PC-9 (cell line): ENCODE measurements around the gene PGBD5. TPM values are rescaled to one million over a fixed set of nuclear protein-coding genes. Genes with fewer than 3 reads are reported as not detected.

Source experiments
- BruUV-seq: library from RNA; stranded (reverse); fragments of 400-500 nt; replicated peaks from 2 replicates; lab custom pipeline; 2021; lab: Mats Ljungman, UMichigan
- CTCF ChIA-PET: fragments of 300-600 bp; sonication (Branson Sonifier 250); formaldehyde crosslinking; loops from one replicate; lab custom pipeline; 2022; ENCODE audit warnings: antibody characterized with exemption; lab: Charles Lee
- POLR2A ChIA-PET: fragments of 300-600 bp; sonication (Branson Sonifier 250); formaldehyde crosslinking; loops from one replicate; lab custom pipeline; 2022; ENCODE audit warnings: antibody characterized with exemption; ENCODE audit not compliant: unreplicated experiment; lab: Charles Lee
- DNase-seq, 2 experiments: peaks; one replicate each; pipeline versions ENCODE4 v3.0.0 to v3.0.0-alpha.2; 2015 to 2022; ENCODE audit warnings: mixed read lengths in 1 of 2
- H2AFZ ChIP-seq: fragments of 200-600 bp; sonication (generic); 2 replicates; pipeline ENCODE4 v1.8.1; 2017; ENCODE audit warnings: antibody characterized with exemption
- H3F3A ChIP-seq: fragments of 200-600 bp; sonication (generic); 2 replicates; pipeline ENCODE4 v1.8.1; 2017; ENCODE audit warnings: antibody characterized with exemption, mild to moderate bottlenecking, low read depth; ENCODE audit not compliant: insufficient read depth
- H3K27ac ChIP-seq: fragments of 200-600 bp; sonication (generic); 2 replicates; pipeline ENCODE4 v1.6.1; 2016; ENCODE audit warnings: mixed run types
- H3K27me3 ChIP-seq: fragments of 200-600 bp; sonication (generic); 2 replicates; pipeline ENCODE4 v1.6.1; 2016; ENCODE audit warnings: low read depth, mixed run types; ENCODE audit not compliant: insufficient read depth
- H3K36me3 ChIP-seq: fragments of 200-600 bp; sonication (generic); 2 replicates; pipeline ENCODE4 v1.6.1; 2016; ENCODE audit warnings: low read depth, mixed run types
- H3K4me1 ChIP-seq: fragments of 200-600 bp; sonication (generic); replicated peaks from 2 replicates; pipeline ENCODE4 v1.6.1; 2016; ENCODE audit warnings: mixed run types; ENCODE audit not compliant: insufficient read depth
- H3K4me2 ChIP-seq: fragments of 200-600 bp; sonication (generic); 2 replicates; pipeline ENCODE4 v1.6.1; 2017; ENCODE audit warnings: mixed run types
- H3K4me3 ChIP-seq: fragments of 200-600 bp; sonication (generic); 2 replicates; pipeline ENCODE4 v1.6.1; 2016; ENCODE audit warnings: mixed run types
- H3K79me2 ChIP-seq: fragments of 200-600 bp; sonication (generic); 2 replicates; pipeline ENCODE4 v1.6.1; 2017; ENCODE audit warnings: low read depth, mixed run types
- H3K9me2 ChIP-seq: fragments of 200-600 bp; sonication (generic); 2 replicates; pipeline ENCODE4 v1.8.1; 2017; ENCODE audit warnings: mild to moderate bottlenecking; ENCODE audit not compliant: insufficient read depth
- H3K9me3 ChIP-seq: fragments of 200-600 bp; sonication (generic); 2 replicates; pipeline ENCODE4 v1.8.1; 2016; ENCODE audit warnings: low read depth; ENCODE audit not compliant: insufficient read depth
- H4K20me1 ChIP-seq: fragments of 200-600 bp; sonication (generic); 2 replicates; pipeline ENCODE4 v1.8.1; 2017; ENCODE audit not compliant: insufficient read depth
- EZH2 ChIP-seq: fragments of 200-600 bp; sonication (generic); IDR thresholded peaks from 2 replicates; pipeline ENCODE4 v1.8.0; 2017; ENCODE audit warnings: antibody characterized with exemption, low read depth
- intact Hi-C: fragments of 100-400 bp; cut with micrococcal nuclease; formaldehyde crosslinking; loops from one replicate; pipeline ENCODE4 v1.10.0; 2022; ENCODE audit not compliant: unreplicated experiment
- total RNA-seq: library from RNA; stranded (reverse); gene quantifications from 2 replicates; pipeline ENCODE4 v1.2.3, GENCODE V29; 2021
- TF ChIP-seq, protein P1 (sequence below): fragments of 200-600 bp; sonication (generic); conservative IDR thresholded peaks from 2 replicates; pipeline ENCODE4 v1.6.1; 2017; ENCODE audit warnings: mixed run types, antibody characterized with exemption, mild to moderate bottlenecking, moderate library complexity

Gene PGBD5
- total RNA-seq, 1 experiment from 2014 or later = not detected

DNA sequence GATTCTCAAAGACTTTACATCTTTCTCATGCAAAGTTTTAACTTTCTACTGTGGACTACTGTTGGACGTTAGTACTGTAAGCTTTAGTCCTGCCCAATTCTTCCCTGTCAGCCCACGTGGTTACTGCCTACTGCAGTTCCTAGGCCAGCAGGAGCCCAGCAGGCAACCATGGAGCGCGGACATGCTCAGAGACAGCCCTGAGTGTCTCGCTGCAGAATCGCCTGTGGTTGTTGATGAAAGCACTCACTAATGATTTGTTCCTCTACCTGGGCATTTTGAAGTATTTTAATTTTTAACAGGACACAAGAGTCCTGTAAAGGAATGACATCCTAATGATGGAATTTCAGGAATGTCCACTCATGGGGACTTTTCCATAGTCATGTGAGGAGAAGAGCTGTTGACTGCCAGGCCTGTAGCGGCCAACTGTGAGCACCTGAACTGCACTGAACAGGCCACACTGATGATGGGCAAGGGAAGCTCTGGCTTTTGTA, 44.1 kb downstream of the PGBD5 start:
- CTCF ChIA-PET = no interaction called here
- BruUV-seq = no TSS peak

DNA sequence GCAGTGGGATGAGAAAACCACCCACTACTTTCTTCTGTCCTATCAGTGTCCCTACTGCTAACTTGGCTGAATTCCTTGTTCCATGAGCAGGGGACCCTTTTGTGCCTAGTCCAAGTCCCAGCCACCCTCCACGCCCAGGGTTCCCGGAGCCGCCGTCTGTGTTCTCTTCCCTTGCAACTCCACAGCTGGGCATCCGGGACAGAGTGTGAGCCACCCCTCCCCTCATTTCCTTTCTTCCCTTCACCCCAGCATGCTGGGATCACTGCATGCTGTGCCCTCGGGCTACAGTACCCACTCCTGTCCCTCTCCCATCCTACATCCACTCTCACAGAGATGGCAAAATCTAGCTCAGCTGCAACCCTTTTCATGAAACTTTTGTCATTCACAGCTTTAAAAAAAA, 44.5 kb downstream of the PGBD5 start:
- no peaks in the 10 kb centered on the region for H4K20me1 ChIP-seq
- DNase-seq = no peak
- ChIA-PET POLR2A (no interaction called here), CTCF (no interaction called here)
- H3K27ac ChIP-seq = no peak overlapping the region
- peaks cover 10% of the 10 kb centered on the region; the same call in 1 of the 2 replicates for H3K27me3 ChIP-seq
- no peaks in the 10 kb centered on the region for H3K9me2 ChIP-seq
- H3F3A ChIP-seq = no peaks in the 10 kb centered on the region
- no peaks in the 10 kb centered on the region for H3K36me3 ChIP-seq
- peaks cover 9% of the 10 kb centered on the region; the same call in 1 of the 2 replicates for H3K9me3 ChIP-seq
- no peaks in the 10 kb centered on the region for H3K4me1 ChIP-seq
- no peak overlapping the region for H3K4me3 ChIP-seq
- H3K4me2 ChIP-seq = no peak overlapping the region
- H2AFZ ChIP-seq = no peak overlapping the region
- no TSS peak for BruUV-seq
- TF ChIP-seq, protein P1, sequence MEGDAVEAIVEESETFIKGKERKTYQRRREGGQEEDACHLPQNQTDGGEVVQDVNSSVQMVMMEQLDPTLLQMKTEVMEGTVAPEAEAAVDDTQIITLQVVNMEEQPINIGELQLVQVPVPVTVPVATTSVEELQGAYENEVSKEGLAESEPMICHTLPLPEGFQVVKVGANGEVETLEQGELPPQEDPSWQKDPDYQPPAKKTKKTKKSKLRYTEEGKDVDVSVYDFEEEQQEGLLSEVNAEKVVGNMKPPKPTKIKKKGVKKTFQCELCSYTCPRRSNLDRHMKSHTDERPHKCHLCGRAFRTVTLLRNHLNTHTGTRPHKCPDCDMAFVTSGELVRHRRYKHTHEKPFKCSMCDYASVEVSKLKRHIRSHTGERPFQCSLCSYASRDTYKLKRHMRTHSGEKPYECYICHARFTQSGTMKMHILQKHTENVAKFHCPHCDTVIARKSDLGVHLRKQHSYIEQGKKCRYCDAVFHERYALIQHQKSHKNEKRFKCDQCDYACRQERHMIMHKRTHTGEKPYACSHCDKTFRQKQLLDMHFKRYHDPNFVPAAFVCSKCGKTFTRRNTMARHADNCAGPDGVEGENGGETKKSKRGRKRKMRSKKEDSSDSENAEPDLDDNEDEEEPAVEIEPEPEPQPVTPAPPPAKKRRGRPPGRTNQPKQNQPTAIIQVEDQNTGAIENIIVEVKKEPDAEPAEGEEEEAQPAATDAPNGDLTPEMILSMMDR = no peak
- no peak for TF ChIP-seq EZH2
- intact Hi-C loops = no loop called here
- no peaks in the 10 kb centered on the region for H3K79me2 ChIP-seq

More for the DNA sequence above, 44.1 kb downstream of the PGBD5 start:
- H3K27ac ChIP-seq = no peak overlapping the region
- H3F3A ChIP-seq = no peaks in the 10 kb centered on the region
- no peak overlapping the region for H2AFZ ChIP-seq
- no peak overlapping the region for H3K4me3 ChIP-seq
- TF ChIP-seq EZH2 = no peak
- TF ChIP-seq, protein P1 = no peak
- H4K20me1 ChIP-seq = no peaks in the 10 kb centered on the region
- no peaks in the 10 kb centered on the region for H3K4me1 ChIP-seq
- peaks cover 9% of the 10 kb centered on the region; the same call in 1 of the 2 replicates for H3K9me3 ChIP-seq
- intact Hi-C loops = no loop called here
- H3K79me2 ChIP-seq = no peaks in the 10 kb centered on the region
- POLR2A ChIA-PET = interaction anchor here (0.7 kb wide), 1 partner anchor 540 kb away, joined by 4 read pairs; no protein-coding TSS in a partner anchor
- H3K36me3 ChIP-seq = no peaks in the 10 kb centered on the region
- H3K9me2 ChIP-seq = no peaks in the 10 kb centered on the region
- peaks cover 10% of the 10 kb centered on the region; the same call in 1 of the 2 replicates for H3K27me3 ChIP-seq
- no peak overlapping the region for H3K4me2 ChIP-seq
- no peak for DNase-seq

DNA sequence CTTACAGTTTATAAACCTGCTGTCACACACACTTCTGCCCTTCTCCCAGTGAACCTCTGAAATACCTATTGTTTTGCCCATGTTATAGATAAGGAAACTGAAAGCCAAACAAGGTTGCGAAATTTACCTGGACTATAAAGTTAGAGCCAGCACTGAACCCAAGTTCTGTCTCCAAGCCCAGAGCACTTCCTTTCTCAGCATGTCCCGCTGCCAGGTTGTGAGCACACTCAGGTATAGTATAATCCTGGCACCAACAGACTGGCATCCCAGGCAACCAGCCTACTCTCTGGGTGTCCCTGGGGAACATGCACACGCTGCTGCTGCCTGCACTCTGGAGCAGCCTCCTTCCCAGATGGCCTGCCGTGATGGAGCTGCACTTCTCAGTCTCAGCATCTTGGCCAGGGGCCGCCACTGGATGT, 45.1 kb downstream of the PGBD5 start:
- TF ChIP-seq, protein P1 = no peak
- TF ChIP-seq EZH2 = no peak
- DNase-seq = no peak
- H3K79me2 ChIP-seq = no peaks in the 10 kb centered on the region
- CTCF ChIA-PET = no interaction called here
- peaks cover 9% of the 10 kb centered on the region; the same call in 1 of the 2 replicates for H3K9me3 ChIP-seq
- H3K9me2 ChIP-seq = no peaks in the 10 kb centered on the region
- no peaks in the 10 kb centered on the region for H3F3A ChIP-seq
- no peak overlapping the region for H3K27ac ChIP-seq
- H3K27me3 ChIP-seq = peaks cover 12% of the 10 kb centered on the region; the same call in 1 of the 2 replicates
- no peaks in the 10 kb centered on the region for H3K4me1 ChIP-seq
- no TSS peak for BruUV-seq
- no peaks in the 10 kb centered on the region for H4K20me1 ChIP-seq
- H3K36me3 ChIP-seq = no peaks in the 10 kb centered on the region
- no peak overlapping the region for H2AFZ ChIP-seq
- no peak overlapping the region for H3K4me3 ChIP-seq
- no peak overlapping the region for H3K4me2 ChIP-seq
- POLR2A ChIA-PET = no interaction called here
- intact Hi-C loops = no loop called here
